Measurements from ENCODE around the gene STXBP1.

DNA sequence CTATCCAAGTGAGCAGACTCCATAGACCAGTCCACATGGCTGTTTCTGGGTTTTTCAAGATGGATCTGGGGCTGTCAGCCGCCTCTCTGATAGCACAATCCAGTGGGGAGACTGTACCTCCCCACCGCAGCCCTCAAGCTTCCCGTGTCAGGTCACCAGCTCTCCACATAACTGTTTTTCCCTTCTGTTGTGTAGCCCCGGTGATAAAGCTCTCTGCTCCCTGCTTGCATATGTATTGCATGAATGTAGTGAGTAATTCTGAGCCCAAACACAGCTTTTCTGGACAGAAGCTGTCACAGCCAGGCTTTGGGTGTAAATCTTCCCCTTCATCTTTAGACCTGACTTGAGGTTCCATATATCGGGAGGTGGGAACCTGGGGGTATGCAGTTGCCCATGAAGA is 71.6 kb downstream of the STXBP1 start:
- TF ChIP-seq KDM1A (IDR thresholded peaks at IDR 0.05; ENCODE audit: low read depth), result no peak
- no peak for TF ChIP-seq HOXA7 (CRISPR knock-in tag; IDR thresholded peaks at IDR 0.05)
- TF ChIP-seq, protein P1, sequence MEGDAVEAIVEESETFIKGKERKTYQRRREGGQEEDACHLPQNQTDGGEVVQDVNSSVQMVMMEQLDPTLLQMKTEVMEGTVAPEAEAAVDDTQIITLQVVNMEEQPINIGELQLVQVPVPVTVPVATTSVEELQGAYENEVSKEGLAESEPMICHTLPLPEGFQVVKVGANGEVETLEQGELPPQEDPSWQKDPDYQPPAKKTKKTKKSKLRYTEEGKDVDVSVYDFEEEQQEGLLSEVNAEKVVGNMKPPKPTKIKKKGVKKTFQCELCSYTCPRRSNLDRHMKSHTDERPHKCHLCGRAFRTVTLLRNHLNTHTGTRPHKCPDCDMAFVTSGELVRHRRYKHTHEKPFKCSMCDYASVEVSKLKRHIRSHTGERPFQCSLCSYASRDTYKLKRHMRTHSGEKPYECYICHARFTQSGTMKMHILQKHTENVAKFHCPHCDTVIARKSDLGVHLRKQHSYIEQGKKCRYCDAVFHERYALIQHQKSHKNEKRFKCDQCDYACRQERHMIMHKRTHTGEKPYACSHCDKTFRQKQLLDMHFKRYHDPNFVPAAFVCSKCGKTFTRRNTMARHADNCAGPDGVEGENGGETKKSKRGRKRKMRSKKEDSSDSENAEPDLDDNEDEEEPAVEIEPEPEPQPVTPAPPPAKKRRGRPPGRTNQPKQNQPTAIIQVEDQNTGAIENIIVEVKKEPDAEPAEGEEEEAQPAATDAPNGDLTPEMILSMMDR (IDR thresholded peaks at IDR 0.05), result no peak
- TF ChIP-seq NFE2L2 (conservative IDR thresholded peaks at IDR 0.05; ENCODE audit: low read length), result no peak
